ENCODE results near the gene HLA-DQA1. TPM values are rescaled to one million over a fixed set of nuclear protein-coding genes. Genes with fewer than 3 reads are reported as not detected.
"Not testable (repeated sequence)": the region's sequence is repeated elsewhere in the genome, so short reads cannot be mapped to it uniquely, and the experiment has no call there.

Gene HLA-DQA1
- total and polyA plus RNA-seq, 4 donors = 2.1 to 19.9 (median 9.3) TPM

DNA sequence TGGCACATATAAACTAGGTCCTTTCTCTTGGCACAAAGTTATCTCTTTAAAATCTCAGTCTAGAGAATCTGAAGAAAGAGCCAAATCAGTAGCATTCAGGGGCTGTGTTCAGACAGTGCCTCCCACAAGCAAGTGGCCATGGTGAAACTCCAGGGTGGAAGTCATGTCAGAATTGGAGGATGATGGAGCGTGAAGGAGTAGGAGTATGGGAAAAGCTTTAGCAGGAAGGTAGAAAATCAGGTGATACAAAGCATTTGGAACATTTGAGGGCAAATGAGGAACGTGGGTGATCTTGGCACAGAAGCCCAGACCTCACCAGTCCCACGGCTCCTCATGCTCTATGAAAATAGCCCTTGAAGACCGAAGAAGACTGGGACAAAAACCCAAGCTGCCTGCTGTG lies 32.0 kb downstream of the HLA-DQA1 start:
- Histone ChIP-seq H3K9me3 (ENCODE audit: control insufficient read depth in 4 of 4, low read length in 3 of 4) (no peaks in the 10 kb centered on the region), H3K4me1 (ENCODE audit: control insufficient read depth in 4 of 4, insufficient read depth in 4 of 4, low read length in 3 of 4) (no peaks in the 10 kb centered on the region), H3K36me3 (ENCODE audit: control insufficient read depth in 4 of 4, insufficient read depth in 3 of 4, low read depth in 1 of 4, low read length in 3 of 4) (no peaks in the 10 kb centered on the region), H3K9ac (ENCODE audit: low read depth in 1 of 2, low read length in 2 of 2) (no peak overlapping the region), H3K27me3 (ENCODE audit: control insufficient read depth in 4 of 4, insufficient read depth in 4 of 4, low read length in 3 of 4) (no peaks in the 10 kb centered on the region), H3K27ac (ENCODE audit: low read depth in 1 of 2, low read length in 2 of 2) (no peak overlapping the region), H3K4me3 (ENCODE audit: low read depth in 1 of 3, low read length in 3 of 3) (no peak overlapping the region)
- WGBS = 69% methylated on average over 4 of the region's 4 CpGs
- TF ChIP-seq, protein P1, sequence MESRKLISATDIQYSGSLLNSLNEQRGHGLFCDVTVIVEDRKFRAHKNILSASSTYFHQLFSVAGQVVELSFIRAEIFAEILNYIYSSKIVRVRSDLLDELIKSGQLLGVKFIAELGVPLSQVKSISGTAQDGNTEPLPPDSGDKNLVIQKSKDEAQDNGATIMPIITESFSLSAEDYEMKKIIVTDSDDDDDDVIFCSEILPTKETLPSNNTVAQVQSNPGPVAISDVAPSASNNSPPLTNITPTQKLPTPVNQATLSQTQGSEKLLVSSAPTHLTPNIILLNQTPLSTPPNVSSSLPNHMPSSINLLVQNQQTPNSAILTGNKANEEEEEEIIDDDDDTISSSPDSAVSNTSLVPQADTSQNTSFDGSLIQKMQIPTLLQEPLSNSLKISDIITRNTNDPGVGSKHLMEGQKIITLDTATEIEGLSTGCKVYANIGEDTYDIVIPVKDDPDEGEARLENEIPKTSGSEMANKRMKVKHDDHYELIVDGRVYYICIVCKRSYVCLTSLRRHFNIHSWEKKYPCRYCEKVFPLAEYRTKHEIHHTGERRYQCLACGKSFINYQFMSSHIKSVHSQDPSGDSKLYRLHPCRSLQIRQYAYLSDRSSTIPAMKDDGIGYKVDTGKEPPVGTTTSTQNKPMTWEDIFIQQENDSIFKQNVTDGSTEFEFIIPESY (IDR thresholded peaks at IDR 0.05) = no peak
- TF ChIP-seq, protein P2, sequence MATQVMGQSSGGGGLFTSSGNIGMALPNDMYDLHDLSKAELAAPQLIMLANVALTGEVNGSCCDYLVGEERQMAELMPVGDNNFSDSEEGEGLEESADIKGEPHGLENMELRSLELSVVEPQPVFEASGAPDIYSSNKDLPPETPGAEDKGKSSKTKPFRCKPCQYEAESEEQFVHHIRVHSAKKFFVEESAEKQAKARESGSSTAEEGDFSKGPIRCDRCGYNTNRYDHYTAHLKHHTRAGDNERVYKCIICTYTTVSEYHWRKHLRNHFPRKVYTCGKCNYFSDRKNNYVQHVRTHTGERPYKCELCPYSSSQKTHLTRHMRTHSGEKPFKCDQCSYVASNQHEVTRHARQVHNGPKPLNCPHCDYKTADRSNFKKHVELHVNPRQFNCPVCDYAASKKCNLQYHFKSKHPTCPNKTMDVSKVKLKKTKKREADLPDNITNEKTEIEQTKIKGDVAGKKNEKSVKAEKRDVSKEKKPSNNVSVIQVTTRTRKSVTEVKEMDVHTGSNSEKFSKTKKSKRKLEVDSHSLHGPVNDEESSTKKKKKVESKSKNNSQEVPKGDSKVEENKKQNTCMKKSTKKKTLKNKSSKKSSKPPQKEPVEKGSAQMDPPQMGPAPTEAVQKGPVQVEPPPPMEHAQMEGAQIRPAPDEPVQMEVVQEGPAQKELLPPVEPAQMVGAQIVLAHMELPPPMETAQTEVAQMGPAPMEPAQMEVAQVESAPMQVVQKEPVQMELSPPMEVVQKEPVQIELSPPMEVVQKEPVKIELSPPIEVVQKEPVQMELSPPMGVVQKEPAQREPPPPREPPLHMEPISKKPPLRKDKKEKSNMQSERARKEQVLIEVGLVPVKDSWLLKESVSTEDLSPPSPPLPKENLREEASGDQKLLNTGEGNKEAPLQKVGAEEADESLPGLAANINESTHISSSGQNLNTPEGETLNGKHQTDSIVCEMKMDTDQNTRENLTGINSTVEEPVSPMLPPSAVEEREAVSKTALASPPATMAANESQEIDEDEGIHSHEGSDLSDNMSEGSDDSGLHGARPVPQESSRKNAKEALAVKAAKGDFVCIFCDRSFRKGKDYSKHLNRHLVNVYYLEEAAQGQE (IDR thresholded peaks at IDR 0.05) = no peak
- TF ChIP-seq GABPA (IDR thresholded peaks at IDR 0.05 in 1 of 2, conservative IDR thresholded peaks at IDR 0.05 in 1 of 2) = no peak
- no peak for TF ChIP-seq TAF1 (conservative IDR thresholded peaks at IDR 0.05)
- TF ChIP-seq RAD21 (IDR thresholded peaks at IDR 0.05) = no peak
- TF ChIP-seq FOXA1 (IDR thresholded peaks at IDR 0.05) = no peak
- no peak for DNase-seq (ENCODE audit: low spot score)

DNA sequence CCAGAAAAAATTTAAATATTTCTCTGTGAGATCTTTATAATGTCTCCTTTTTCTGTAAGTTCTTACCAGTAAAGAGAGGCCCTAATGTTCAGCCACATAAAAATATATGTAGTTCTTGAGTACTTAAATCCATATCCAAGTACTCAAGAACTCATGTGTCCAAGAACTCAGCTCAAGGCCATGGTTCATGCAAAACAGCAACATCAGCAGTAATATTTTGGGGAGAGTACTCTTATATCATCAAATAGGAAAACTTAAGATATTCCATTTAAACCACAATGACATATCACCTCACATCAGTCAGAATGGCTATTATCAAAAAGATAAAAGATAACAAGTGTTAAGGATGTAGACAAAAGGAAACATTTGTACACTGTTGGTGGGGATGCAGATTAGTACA lies 32.7 kb downstream of the HLA-DQA1 start:
- DNase-seq (ENCODE audit: low spot score) = no peak
- TF ChIP-seq FOXA1 (IDR thresholded peaks at IDR 0.05) (no peak), FOXA2 (IDR thresholded peaks at IDR 0.05) (no peak), RXRA (IDR thresholded peaks at IDR 0.05) (no peak), GABPA (IDR thresholded peaks at IDR 0.05 in 1 of 2, conservative IDR thresholded peaks at IDR 0.05 in 1 of 2) (no peak), SP1 (IDR thresholded peaks at IDR 0.05) (no peak), NR2F2 (IDR thresholded peaks at IDR 0.05) (no peak), RAD21 (IDR thresholded peaks at IDR 0.05) (no peak), EGR1 (IDR thresholded peaks at IDR 0.05; ENCODE audit: low read depth in 2 of 2) (no peak), HNF4G (IDR thresholded peaks at IDR 0.05) (no peak), JUND (IDR thresholded peaks at IDR 0.05) (no peak), YY1 (IDR thresholded peaks at IDR 0.05) (no peak)
- TF ChIP-seq, protein P3, sequence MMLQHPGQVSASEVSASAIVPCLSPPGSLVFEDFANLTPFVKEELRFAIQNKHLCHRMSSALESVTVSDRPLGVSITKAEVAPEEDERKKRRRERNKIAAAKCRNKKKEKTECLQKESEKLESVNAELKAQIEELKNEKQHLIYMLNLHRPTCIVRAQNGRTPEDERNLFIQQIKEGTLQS (IDR thresholded peaks at IDR 0.05) = no peak
- TF ChIP-seq, protein P2 (IDR thresholded peaks at IDR 0.05) = no peak
- TF ChIP-seq, protein P4, sequence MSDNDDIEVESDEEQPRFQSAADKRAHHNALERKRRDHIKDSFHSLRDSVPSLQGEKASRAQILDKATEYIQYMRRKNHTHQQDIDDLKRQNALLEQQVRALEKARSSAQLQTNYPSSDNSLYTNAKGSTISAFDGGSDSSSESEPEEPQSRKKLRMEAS (IDR thresholded peaks at IDR 0.05) = no peak
- no peak overlapping the region for H3K27ac ChIP-seq (ENCODE audit: low read depth in 1 of 2, low read length in 2 of 2)

DNA sequence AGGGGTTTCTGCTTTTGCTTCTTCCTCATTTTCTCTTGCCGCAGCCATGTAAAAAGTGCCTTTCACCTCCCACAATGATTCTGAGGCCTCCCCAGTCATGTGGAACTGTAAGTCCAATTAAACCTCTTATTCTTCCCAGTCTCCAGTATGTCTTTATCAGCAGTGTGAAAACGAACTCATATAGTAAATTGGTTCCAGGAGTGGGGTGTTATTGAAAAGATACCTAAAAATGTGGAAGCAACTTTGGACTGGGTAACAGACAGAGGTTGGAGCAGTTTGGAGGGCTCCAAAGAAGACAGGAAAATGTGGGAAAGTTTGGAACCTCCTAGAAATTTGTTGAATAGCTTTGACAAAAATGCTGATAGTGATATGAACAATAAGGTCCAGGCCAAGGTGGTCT lies 34.7 kb downstream of the HLA-DQA1 start:
- not testable (repeated sequence) for H3K9me3 ChIP-seq (ENCODE audit: control insufficient read depth in 4 of 4, low read length in 3 of 4); H3K4me3 ChIP-seq (ENCODE audit: low read depth in 1 of 3, low read length in 3 of 3); H3K9ac ChIP-seq (ENCODE audit: low read depth in 1 of 2, low read length in 2 of 2); H3K36me3 ChIP-seq (ENCODE audit: control insufficient read depth in 4 of 4, insufficient read depth in 3 of 4, low read depth in 1 of 4, low read length in 3 of 4); H3K4me1 ChIP-seq (ENCODE audit: control insufficient read depth in 4 of 4, insufficient read depth in 4 of 4, low read length in 3 of 4); H3K27ac ChIP-seq (ENCODE audit: low read depth in 1 of 2, low read length in 2 of 2); H3K27me3 ChIP-seq (ENCODE audit: control insufficient read depth in 4 of 4, insufficient read depth in 4 of 4, low read length in 3 of 4); DNase-seq (ENCODE audit: low spot score)
- WGBS = 57% methylated on average over 2 of the region's 2 CpGs

More for the DNA sequence above, 32.7 kb downstream of the HLA-DQA1 start:
- no peaks in the 10 kb centered on the region for H3K36me3 ChIP-seq (ENCODE audit: control insufficient read depth in 4 of 4, insufficient read depth in 3 of 4, low read depth in 1 of 4, low read length in 3 of 4)
- no peaks in the 10 kb centered on the region for H3K9me3 ChIP-seq (ENCODE audit: control insufficient read depth in 4 of 4, low read length in 3 of 4)
- H3K27me3 ChIP-seq (ENCODE audit: control insufficient read depth in 4 of 4, insufficient read depth in 4 of 4, low read length in 3 of 4) = no peaks in the 10 kb centered on the region
- H3K4me1 ChIP-seq (ENCODE audit: control insufficient read depth in 4 of 4, insufficient read depth in 4 of 4, low read length in 3 of 4) = no peaks in the 10 kb centered on the region
- H3K9ac ChIP-seq (ENCODE audit: low read depth in 1 of 2, low read length in 2 of 2) = no peak overlapping the region
- no peak overlapping the region for H3K4me3 ChIP-seq (ENCODE audit: low read depth in 1 of 3, low read length in 3 of 3)

DNA sequence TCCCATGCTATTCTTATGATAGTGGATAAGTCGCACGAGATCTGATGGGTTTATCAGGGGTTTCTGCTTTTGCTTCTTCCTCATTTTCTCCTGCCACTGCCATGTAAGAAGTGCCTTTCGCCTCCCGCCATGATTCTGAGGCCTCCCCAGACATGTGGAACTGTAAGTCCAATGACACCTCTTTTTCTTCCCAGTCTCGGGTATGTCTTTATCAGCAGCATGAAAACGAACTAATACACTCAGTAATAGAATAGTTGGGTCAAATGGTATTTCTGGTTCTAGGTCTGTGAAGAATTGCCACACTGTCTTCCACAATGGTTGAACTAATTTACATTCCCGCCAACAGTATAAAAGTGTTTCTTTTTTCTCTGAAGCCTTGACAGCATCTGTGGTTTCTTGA lies 36.9 kb downstream of the HLA-DQA1 start:
- H3K9ac ChIP-seq (ENCODE audit: low read depth in 1 of 2, low read length in 2 of 2); H3K36me3 ChIP-seq (ENCODE audit: control insufficient read depth in 4 of 4, insufficient read depth in 3 of 4, low read depth in 1 of 4, low read length in 3 of 4); H3K4me1 ChIP-seq (ENCODE audit: control insufficient read depth in 4 of 4, insufficient read depth in 4 of 4, low read length in 3 of 4); H3K9me3 ChIP-seq (ENCODE audit: control insufficient read depth in 4 of 4, low read length in 3 of 4); DNase-seq (ENCODE audit: low spot score); H3K4me3 ChIP-seq (ENCODE audit: low read depth in 1 of 3, low read length in 3 of 3); H3K27me3 ChIP-seq (ENCODE audit: control insufficient read depth in 4 of 4, insufficient read depth in 4 of 4, low read length in 3 of 4); H3K27ac ChIP-seq (ENCODE audit: low read depth in 1 of 2, low read length in 2 of 2): not testable (repeated sequence)
- 86% methylated on average over 7 of the region's 7 CpGs for WGBS

All from liver (tissue), 9 donors.